ENCODE results near the gene TRMU. TPM values are rescaled to one million over a fixed set of nuclear protein-coding genes. Genes with fewer than 3 reads are reported as not detected.
"Not testable (repeated sequence)": the region's sequence is repeated elsewhere in the genome, so short reads cannot be mapped to it uniquely, and the experiment has no call there.

The TRMU gene
- total RNA-seq, 1 experiment from 2014 or later: 90.1 TPM

DNA sequence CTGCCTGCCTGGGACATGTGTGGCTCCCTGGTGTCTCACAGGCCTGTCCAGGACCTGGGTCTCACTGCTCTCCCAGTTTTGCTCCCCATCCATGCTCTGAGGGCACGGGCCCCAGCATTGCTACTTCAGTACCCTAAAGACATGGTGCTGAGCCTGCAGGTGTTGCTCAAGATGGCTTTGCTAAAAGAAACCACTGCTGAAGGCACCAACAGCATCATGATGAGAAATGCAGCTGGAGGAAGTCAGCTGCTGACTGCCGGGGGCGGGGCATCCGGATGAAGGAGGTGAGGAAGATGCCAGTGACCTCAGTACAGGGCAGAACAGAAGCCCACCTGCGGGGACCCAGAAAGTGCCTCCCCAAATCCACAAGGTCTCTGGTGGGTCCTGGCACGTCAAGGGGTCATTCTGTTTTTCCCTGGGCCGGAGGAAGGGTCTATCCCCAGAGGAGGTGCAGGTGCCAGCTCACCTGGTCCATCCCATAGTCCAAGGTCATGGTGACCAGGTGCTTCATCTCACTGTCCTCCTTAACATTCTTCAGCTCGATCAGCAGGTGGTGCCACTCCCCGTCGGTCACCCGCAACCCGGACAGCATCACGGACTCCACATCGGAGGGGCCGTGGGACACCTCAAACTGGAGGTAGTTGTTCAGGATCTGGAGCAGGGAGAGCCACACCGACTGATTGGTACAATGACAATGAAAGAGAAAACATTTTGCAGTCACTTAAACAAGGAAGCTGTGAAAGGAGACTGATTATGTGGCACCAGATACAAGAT is 63.9 kb downstream of the TRMU start:
- DNase-seq (ENCODE audit: low spot score): no peak
- H3K36me3 ChIP-seq (ENCODE audit: insufficient read depth, low read length, poor library complexity, severe bottlenecking): no peaks in the 10 kb centered on the region
- no peak overlapping the region for H3K4me3 ChIP-seq (ENCODE audit: low read depth, low read length, poor library complexity, severe bottlenecking)
- H3K4me1 ChIP-seq (ENCODE audit: insufficient read depth, low read length, poor library complexity, severe bottlenecking): no peaks in the 10 kb centered on the region
- no peaks in the 10 kb centered on the region for H3K9me3 ChIP-seq (ENCODE audit: low read depth, low read length, poor library complexity, severe bottlenecking)
- no peak overlapping the region for H3K27ac ChIP-seq (ENCODE audit: low read depth, low read length, poor library complexity, severe bottlenecking)
- CTCF ChIA-PET: no interaction called here
- H3K27me3 ChIP-seq (replicated peaks; ENCODE audit: insufficient read depth, low read depth, low read length, poor library complexity): no peaks in the 10 kb centered on the region
- POLR2A ChIA-PET (ENCODE audit: low non-redundant PET): no interaction called here
- TF ChIP-seq CTCF (conservative IDR thresholded peaks at IDR 0.05; ENCODE audit: low read depth, low read length) (no peak), EZH2 (IDR thresholded peaks at IDR 0.05; ENCODE audit: borderline replicate concordance, low read depth, low read length, poor library complexity, severe bottlenecking) (no peak)
- intact Hi-C loops (cut with micrococcal nuclease; ENCODE audit: unreplicated experiment): no loop called here
- BruUV-seq (replicated peaks): no TSS peak

DNA sequence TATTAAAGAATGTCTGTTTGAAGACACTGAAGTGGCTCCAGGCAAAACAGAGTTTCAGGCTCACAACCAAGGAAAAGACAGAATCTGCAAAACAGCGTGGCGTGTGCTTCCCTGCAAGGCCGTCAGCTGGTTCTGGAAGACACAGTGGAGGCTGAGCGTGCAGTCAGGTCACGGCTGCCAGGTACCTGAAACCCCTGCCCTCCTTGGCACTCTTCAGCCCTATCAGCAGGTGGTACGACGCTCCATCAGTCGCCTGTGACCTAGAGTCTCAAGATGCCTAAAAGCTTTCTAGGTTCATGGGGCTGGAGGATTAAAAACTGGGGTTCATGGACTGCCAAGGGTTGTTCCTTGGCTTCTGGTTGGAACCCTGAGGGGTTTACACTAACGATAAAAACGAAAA is 65.9 kb downstream of the TRMU start:
- ChIA-PET CTCF (no interaction called here), POLR2A (ENCODE audit: low non-redundant PET) (no interaction called here)
- BruUV-seq (replicated peaks): no TSS peak
- Histone ChIP-seq H3K4me3 (ENCODE audit: low read depth, low read length, poor library complexity, severe bottlenecking) (no peak overlapping the region), H3K36me3 (ENCODE audit: insufficient read depth, low read length, poor library complexity, severe bottlenecking) (no peaks in the 10 kb centered on the region), H3K27ac (ENCODE audit: low read depth, low read length, poor library complexity, severe bottlenecking) (no peak overlapping the region), H3K27me3 (replicated peaks; ENCODE audit: insufficient read depth, low read depth, low read length, poor library complexity) (no peaks in the 10 kb centered on the region), H3K9me3 (ENCODE audit: low read depth, low read length, poor library complexity, severe bottlenecking) (no peaks in the 10 kb centered on the region), H3K4me1 (ENCODE audit: insufficient read depth, low read length, poor library complexity, severe bottlenecking) (no peaks in the 10 kb centered on the region)
- no peak for DNase-seq (ENCODE audit: low spot score)
- TF ChIP-seq CTCF (conservative IDR thresholded peaks at IDR 0.05; ENCODE audit: low read depth, low read length) (no peak), EZH2 (IDR thresholded peaks at IDR 0.05; ENCODE audit: borderline replicate concordance, low read depth, low read length, poor library complexity, severe bottlenecking) (no peak)
- intact Hi-C loops (cut with micrococcal nuclease; ENCODE audit: unreplicated experiment): no loop called here

GRCh38 chr22:46402505-46402904 is 67.0 kb downstream of the TRMU start:
- BruUV-seq (replicated peaks): no TSS peak
- no peak for TF ChIP-seq CTCF (conservative IDR thresholded peaks at IDR 0.05; ENCODE audit: low read depth, low read length)
- no peak for TF ChIP-seq EZH2 (IDR thresholded peaks at IDR 0.05; ENCODE audit: borderline replicate concordance, low read depth, low read length, poor library complexity, severe bottlenecking)
- Histone ChIP-seq H3K9me3 (ENCODE audit: low read depth, low read length, poor library complexity, severe bottlenecking) (no peaks in the 10 kb centered on the region), H3K4me1 (ENCODE audit: insufficient read depth, low read length, poor library complexity, severe bottlenecking) (no peaks in the 10 kb centered on the region), H3K4me3 (ENCODE audit: low read depth, low read length, poor library complexity, severe bottlenecking) (no peak overlapping the region), H3K36me3 (ENCODE audit: insufficient read depth, low read length, poor library complexity, severe bottlenecking) (no peaks in the 10 kb centered on the region), H3K27me3 (replicated peaks; ENCODE audit: insufficient read depth, low read depth, low read length, poor library complexity) (no peaks in the 10 kb centered on the region), H3K27ac (ENCODE audit: low read depth, low read length, poor library complexity, severe bottlenecking) (no peak overlapping the region)
- CTCF ChIA-PET: no interaction called here
- intact Hi-C loops (cut with micrococcal nuclease; ENCODE audit: unreplicated experiment): no loop called here
- no peak for DNase-seq (ENCODE audit: low spot score)
- POLR2A ChIA-PET (ENCODE audit: low non-redundant PET): interaction anchor here (0.8 kb wide), 1 partner anchor 35 kb away, joined by 3 read pairs; no protein-coding TSS in a partner anchor

DNA sequence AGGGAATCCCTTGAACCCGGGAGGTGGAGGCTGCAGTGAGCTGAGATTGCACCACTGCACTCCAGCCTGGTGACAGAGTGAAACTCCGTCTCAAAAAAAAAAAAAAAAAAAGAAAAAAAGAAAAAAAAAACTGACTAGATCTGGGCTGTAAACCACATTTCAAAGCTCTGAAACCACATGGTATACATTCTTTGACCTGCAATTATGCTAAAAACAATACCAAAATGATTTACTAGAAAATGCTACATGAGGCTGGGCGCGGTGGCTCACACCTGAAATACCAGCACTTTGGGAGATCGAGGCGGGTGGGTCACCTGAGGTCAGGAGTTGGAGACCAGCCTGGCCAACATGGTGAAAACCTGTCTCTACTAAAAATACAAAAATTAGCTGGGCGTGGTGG is 68.4 kb downstream of the TRMU start:
- H3K36me3 ChIP-seq (ENCODE audit: insufficient read depth, low read length, poor library complexity, severe bottlenecking); H3K27ac ChIP-seq (ENCODE audit: low read depth, low read length, poor library complexity, severe bottlenecking); H3K4me1 ChIP-seq (ENCODE audit: insufficient read depth, low read length, poor library complexity, severe bottlenecking); DNase-seq (ENCODE audit: low spot score); intact Hi-C loops (cut with micrococcal nuclease; ENCODE audit: unreplicated experiment); BruUV-seq (replicated peaks); H3K4me3 ChIP-seq (ENCODE audit: low read depth, low read length, poor library complexity, severe bottlenecking); H3K9me3 ChIP-seq (ENCODE audit: low read depth, low read length, poor library complexity, severe bottlenecking); CTCF ChIA-PET; H3K27me3 ChIP-seq (replicated peaks; ENCODE audit: insufficient read depth, low read depth, low read length, poor library complexity); POLR2A ChIA-PET (ENCODE audit: low non-redundant PET): not testable (repeated sequence)

All from A673 (cell line).